Suppressor macrophage treated with lipopolysaccharide for 4 hours (primary cell): ENCODE data around the gene METRNL.
"Not testable (repeated sequence)": the region's sequence is repeated elsewhere in the genome, so short reads cannot be mapped to it uniquely, and the experiment has no call there.

Experiments
- DNase-seq: peaks from one replicate; pipeline ENCODE4 v3.0.0-alpha.2; 2020

Gene METRNL

DNA sequence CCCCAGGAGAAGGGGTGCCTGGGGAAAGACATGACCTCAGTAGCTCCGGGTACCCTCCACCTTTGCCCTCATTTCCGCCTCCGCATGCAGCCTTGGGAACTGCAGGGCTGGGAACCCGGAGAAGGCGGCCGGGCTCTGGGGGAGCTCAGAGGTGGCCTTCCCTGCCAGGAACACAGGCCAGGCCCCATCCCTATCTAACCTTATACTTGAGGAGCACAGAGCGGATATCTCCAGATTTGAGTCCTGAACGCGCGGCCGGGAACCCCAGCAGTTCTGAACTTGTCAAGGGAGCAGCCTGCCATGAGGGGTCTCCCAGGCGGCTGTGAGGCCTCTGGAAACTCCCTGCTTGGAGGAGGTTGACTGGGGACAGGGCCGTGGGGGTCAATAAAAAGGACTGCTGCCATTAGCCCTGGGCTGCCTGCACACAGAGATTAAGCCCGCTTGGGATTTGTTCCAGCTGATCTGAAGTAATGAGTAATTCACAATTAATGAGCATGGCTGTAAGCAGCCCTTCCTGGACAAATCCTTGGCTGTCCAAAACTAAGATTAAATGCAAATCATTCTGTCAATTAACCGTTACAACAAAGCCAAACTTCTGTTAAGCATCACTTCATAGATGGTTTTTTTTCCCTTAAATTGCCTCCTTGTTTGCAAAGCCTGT is 26.3 kb upstream of the METRNL start:
- DNase-seq: no peak

DNA sequence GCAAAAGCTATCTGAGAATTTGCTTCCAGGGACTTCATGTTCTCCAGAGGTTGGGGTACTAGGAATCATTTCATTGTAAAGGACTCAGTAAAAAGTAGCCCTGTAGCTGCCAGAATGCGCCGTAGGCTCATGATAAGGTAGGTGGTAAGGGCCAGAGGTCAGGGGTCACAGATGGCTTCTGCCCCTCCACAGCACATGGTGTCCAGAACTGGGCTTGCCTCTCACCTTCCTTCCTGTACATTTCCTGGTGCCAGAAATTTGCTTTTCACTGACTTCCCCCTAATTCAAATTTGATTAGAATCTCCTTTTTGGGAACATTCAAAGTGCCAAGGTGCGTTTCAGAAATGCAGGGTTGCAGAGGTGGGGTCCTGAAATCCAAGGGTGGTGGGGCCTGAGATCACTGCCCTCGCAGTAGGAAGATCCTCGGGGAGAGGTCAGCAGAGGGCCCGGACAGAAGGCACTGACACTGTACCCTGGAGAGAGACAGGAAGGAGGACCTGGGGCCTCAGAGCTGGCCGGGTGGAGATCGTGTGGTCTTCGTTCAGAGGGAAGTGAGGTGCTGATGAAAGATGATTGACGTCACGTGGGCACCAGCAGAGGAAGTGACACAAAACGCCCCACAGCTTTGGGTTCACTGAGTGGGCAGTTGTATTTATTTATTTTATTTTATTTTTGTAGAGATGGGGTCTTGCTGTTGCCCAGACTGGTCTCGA is 25.5 kb upstream of the METRNL start:
- peak; percentile 94 for DNase-seq

DNA sequence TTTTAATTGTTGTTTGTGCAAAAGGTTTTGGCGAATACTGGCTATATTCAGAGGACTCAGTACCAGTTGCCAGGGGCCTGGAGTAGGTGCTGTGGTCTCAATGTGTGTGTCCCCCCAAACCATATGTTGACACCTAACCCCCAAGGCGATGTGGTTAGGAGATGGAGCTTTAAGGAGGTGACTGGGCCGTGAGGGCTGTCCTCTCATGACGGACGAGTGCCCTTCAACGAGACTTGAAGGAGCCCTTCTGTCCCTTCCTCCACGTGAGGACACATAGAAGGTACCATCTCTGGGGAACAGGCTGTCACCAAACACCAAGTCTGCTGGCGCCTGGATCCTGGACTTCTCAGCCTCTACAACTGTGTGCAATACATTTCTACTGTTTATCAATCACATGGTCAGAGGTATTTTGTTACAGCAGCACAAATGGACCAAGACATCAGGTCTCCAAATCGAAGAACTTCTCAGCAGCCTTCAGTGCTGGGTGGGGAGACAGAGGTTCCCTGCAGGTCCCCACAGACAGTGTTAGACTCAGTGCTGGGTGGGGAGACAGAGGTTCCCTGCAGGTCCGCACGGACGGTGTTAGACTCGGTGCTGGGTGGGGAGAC is 24.8 kb upstream of the METRNL start:
- DNase-seq: no peak

DNA sequence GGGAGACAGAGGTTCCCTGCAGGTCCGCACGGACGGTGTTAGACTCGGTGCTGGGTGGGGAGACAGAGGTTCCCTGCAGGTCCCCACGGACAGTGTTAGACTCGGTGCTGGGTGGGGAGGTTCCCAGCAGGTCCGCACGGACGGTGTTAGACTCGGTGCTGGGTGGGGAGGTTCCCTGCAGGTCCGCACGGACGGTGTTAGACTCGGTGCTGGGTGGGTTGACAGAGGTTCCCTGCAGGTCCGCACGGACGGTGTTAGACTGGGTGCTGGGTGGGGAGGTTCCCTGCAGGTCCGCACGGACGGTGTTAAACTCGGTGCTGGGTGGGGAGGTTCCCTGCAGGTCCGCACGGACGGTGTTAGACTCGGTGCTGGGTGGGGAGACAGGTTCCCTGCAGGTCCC is 24.2 kb upstream of the METRNL start:
- not testable (repeated sequence) for DNase-seq

DNA sequence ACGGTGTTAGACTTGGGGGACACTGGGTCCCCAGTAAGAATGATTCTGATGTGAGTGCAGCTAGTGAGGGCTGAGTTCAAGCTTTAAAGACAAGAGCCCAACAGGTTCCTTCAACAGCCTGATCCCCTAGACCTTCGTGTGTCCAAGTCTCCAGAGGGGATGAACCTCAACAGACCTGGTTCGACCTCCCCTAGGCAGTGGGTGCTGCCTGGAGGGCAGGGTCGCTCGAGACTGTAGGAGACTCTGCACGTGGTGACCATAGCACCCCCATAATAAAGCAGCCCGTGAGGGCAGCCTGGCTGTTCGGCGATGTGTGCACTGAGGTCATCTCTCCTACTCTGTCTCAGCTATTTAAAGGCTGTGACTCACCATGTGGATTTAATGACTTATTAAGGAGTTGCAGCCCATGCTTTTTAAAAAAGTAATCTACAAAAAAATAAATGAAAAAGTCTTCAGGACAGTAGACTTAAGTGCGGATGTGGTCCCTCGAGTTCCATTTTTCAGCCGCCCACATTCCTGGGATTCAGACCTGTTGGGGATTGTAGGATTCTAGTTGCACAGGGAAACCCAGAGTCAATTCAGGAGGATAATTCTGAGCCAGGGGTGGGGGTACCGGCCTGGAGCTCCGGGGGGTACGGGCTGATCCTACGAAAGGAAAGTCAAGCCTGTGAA is 23.4 kb upstream of the METRNL start:
- peak; percentile 77 for DNase-seq

- no peak for DNase-seq
These were observed 22.6 kb upstream of the METRNL start for GRCh38 chr17:83056583-83057396.

DNA sequence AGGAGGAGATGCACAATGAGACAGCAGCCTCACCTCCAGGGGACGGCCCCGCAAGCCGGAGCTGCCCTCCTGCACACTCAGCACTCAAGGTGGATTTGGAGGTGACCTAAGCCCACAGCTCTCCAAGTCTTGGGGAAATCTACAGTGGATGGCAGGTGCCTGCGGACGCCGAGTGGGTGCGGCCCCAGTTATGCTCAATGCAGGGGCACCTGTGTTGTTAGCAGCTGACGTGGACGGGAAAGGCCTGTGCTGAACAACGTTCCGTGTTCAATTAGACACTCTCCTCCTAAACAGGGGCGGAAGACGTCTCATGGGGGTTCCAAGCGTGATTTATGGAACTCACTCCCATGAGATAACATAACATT is 22.0 kb upstream of the METRNL start:
- DNase-seq: no peak

DNA sequence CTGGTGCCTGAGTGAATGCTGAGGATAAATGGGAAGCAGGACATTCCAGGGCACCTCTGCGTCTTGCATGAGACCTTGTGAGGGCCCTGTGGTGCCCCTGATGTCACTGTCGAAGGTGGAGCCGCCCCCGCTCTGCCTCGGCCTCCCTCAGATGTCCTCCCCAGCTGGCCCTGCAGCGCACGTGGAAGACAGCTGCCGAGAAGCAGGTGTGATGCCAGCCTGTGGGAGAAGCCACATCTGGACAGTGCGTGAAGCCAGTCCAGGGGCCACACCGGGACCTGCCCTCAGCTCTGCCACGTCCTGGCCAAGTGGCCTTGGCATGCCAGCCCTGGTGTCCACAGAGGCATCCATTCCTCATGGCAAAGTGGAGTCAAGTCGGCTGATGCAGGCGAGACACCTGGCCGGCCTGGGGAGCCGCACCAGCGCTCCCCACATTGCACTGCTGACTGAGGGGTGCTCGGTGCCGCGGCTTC is 21.6 kb upstream of the METRNL start:
- DNase-seq: no peak

DNA sequence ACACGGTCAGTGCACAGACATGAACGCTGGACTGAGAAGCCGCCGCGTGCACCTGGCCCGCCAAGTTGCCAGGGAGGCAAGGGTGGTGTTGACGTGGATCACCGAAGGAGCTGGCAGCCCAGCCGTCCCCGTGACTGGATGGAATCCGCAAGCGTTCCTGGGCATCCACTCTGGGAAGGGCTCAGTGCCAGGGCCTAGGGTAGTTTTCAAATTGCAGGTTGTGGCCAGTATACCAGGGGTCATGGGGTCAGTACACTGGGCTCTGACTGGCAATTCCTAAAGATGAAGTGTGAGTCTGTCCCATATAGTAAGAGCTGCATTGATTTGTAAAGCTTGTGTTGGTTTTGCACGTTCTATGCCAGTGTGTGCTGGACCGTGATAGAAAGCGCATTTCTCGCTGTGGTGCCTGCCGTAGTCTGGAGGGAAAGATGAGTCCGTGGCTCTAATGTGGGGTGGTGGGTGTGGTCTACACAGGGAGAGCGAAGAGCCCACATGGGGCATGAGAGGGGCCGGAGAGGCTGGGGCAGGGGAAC is 21.1 kb upstream of the METRNL start:
- DNase-seq: no peak

- no peak for DNase-seq
These were observed 17.8 kb upstream of the METRNL start for GRCh38 chr17:83061586-83061985.

GRCh38 chr17:83062011-83062817 is 17.2 kb upstream of the METRNL start:
- DNase-seq: no peak

- no peak for DNase-seq
These were observed 16.4 kb upstream of the METRNL start for GRCh38 chr17:83062818-83063671.

DNA sequence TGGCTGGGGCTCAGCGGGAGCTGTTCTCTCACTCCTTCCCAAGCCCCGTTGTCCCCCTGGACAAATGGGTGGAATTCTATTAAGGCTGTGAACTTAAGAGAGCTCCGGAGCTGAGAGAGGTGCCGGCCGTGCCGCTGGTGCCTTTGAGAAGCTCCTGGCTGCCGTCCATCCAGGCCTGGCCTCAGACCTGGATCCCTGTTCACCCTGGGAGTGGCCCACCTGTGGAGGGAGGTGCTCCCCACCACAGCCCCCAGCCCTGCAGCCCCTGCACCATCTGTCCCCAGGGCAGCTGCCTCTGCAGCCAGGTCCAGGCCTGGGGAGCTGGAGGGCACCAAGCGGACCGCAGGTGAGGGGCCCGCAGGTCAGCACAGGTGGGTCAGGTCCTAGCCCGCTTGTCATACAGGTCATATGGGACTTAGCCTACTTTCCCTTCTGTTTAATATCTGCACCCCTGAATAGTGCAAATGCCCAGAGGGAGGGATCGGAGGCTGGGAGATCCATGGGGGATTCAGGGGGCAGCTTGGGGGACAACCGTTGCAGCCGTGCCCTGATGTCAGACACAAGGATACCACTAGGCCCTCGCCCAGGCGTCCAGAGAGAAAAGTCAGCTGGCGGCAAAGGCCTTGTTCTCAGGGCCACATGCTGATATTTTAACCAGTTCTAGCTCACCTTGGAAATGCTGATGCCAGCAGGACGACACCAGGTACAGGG is 15.2 kb upstream of the METRNL start:
- no peak for DNase-seq

- DNase-seq: no peak
These were observed 14.4 kb upstream of the METRNL start for GRCh38 chr17:83064732-83065659.

DNA sequence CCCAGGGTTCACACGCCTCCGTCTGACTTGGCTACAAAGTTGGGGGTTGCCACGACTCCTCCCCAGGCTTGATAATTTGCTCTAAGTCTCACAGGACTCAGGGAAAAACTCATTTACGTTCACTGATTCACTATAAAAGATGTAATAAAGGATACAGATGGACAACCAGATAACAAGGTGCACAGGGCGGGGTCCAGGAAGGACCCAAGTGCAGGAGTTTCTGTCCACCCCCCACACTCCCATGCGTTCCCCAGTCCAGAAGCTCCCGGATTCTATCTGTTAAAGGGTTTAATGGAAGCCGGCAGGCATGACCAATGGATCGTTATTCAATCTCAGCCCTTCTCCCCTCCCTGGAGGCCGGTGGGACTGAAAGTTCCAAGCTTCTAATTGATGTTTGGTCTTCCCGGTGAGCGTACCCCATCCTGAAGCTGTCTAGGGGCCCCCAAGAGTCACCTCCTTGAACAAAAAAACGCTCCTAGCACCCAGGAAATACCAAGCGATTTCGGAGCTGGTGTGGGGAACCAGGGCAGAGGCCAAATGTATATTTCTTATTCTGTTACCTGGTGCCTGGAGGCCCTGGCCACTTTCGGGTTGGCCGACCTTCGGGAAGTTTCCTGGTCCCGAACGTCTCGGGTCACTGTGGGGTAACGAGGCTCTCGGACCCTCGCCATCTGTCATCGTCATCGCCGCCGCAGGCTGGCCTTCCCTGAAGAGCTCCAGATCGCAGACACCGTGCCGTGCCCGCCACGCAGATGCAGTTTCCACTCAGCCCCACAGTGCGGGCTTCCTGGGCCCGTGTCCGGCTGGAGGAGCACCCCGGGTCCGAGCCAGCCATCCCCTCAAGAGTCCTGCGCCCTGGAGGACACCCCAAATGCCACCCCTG is 13.5 kb upstream of the METRNL start:
- DNase-seq: no peak

GRCh38 chr17:83066543-83066890 is 12.9 kb upstream of the METRNL start:
- DNase-seq: not testable (repeated sequence)

- DNase-seq: no peak
These were observed 12.2 kb upstream of the METRNL start for GRCh38 chr17:83067071-83067717.
